ENCODE data around the gene TLL2.

DNA sequence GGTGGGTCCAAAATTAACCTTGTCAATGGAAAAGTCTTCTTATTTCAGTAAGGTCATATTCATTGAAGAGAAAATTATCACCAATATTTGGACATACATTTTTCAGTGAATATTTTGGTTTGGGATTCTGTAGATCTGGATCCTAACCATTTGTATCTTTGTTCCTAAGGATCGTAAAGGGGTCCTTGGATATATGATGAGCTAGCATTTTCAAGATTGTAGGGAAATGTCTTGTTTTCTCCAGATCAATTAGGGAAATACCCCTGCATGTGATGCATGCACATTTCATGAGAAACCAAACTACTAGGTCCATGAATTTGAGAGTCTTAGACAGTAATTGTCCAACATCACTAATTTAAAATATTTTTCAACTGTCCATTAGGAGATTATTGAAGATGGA is 191.5 kb downstream of the TLL2 start:
- no peak for TF ChIP-seq POLR2AphosphoS5 (IDR thresholded peaks at IDR 0.05; ENCODE audit: borderline replicate concordance, low read depth, low read length)
- TF ChIP-seq EZH2 (IDR thresholded peaks at IDR 0.05), result no peak
- no peak for TF ChIP-seq FOXP2 (optimal IDR thresholded peaks at IDR 0.05; ENCODE audit: control extremely low read depth, extremely low read length, insufficient read depth)
